IPS-15b (cell line): Measurements from ENCODE around the gene TM9SF4.

Experiments
- H3K27me3 ChIP-seq: one replicate; pipeline ENCODE4 v1.6.1; 2013; ENCODE audit warnings: low read length; ENCODE audit not compliant: control insufficient read depth, insufficient read depth
- H3K36me3 ChIP-seq: one replicate; pipeline ENCODE4 v1.6.1; 2013; ENCODE audit warnings: low read length; ENCODE audit not compliant: control insufficient read depth, insufficient read depth
- H3K4me1 ChIP-seq: one replicate; pipeline ENCODE4 v1.6.1; 2013; ENCODE audit warnings: mild to moderate bottlenecking, low read length; ENCODE audit not compliant: control insufficient read depth, insufficient read depth
- H3K4me3 ChIP-seq: one replicate; pipeline ENCODE4 v1.5.1; 2013; ENCODE audit warnings: low read depth, low read length
- H3K9ac ChIP-seq: one replicate; pipeline ENCODE4 v1.6.1; 2013; ENCODE audit warnings: low read depth, mild to moderate bottlenecking, low read length
- H3K9me3 ChIP-seq: one replicate; pipeline ENCODE4 v1.6.1; 2013; ENCODE audit warnings: mild to moderate bottlenecking, low read length; ENCODE audit not compliant: control insufficient read depth, insufficient read depth

Gene TM9SF4

DNA sequence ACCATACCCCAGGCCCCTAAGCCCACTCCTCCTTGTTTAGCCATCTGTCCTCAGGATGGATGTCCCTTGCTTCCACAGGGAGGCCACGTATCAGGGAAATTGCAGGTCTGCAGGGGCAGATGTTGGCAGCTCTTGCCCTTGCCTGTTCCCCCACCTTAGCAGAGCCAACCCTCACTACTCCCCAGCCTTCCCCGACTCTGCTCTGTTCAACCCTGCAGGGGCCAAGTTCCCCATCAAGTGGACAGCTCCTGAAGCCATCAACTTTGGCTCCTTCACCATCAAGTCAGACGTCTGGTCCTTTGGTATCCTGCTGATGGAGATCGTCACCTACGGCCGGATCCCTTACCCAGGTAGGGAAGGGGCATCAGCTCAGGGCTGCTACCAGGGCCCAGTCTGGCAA is 10.7 kb upstream of the TM9SF4 start:
- Histone ChIP-seq H3K9me3 (no peaks in the 10 kb centered on the region), H3K36me3 (no peaks in the 10 kb centered on the region), H3K9ac (no peak overlapping the region), H3K4me3 (no peak overlapping the region), H3K27me3 (peaks cover 2% of the 10 kb centered on the region), H3K4me1 (no peaks in the 10 kb centered on the region)

- Histone ChIP-seq H3K9ac (no peak overlapping the region), H3K4me3 (no peak overlapping the region), H3K27me3 (peaks cover 1% of the 10 kb centered on the region), H3K9me3 (no peaks in the 10 kb centered on the region), H3K36me3 (no peaks in the 10 kb centered on the region), H3K4me1 (peaks cover 5% of the 10 kb centered on the region)
Observed at GRCh38 chr20:32108814-32109391, 611 bp upstream of the TM9SF4 start.

DNA sequence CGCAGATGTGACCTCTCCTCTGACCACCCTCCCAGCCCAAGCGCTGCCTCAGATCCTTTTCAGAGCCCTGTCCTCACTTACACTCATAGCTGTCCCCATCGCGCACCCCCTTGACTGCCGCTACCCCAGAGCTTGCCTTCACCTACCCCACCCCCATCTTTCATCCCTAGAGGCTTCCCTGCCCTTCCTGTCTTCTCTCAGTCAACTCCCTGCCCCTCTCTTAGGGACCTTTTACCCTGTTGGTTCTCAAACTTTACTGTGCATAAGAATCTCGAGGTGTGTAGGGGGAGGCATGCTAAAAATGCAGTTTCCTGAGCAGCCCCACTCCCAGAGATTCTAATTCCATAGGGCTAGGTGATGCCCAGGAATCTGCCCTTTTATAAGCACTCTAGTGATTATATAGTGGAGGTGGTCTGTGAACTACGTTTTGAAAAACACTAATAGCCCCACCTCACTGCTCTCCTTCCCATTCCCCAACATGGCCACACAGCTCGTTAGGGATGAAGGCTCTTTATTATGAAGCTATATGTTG is 725 bp downstream of the TM9SF4 start:
- Histone ChIP-seq H3K9me3 (no peaks in the 10 kb centered on the region), H3K27me3 (no peaks in the 10 kb centered on the region), H3K9ac (peak overlapping the region; percentile 96), H3K4me1 (peaks cover 6% of the 10 kb centered on the region), H3K36me3 (no peaks in the 10 kb centered on the region), H3K4me3 (peak overlapping the region; percentile 87)

- Histone ChIP-seq H3K4me1 (peaks cover 7% of the 10 kb centered on the region), H3K36me3 (no peaks in the 10 kb centered on the region), H3K9ac (no peak overlapping the region), H3K9me3 (no peaks in the 10 kb centered on the region), H3K27me3 (no peaks in the 10 kb centered on the region), H3K4me3 (peak overlapping the region; percentile 87)
Observed at GRCh38 chr20:32110727-32111126, 1.2 kb downstream of the TM9SF4 start.

- H3K4me1 ChIP-seq, result peaks cover 7% of the 10 kb centered on the region
- H3K27me3 ChIP-seq, result no peaks in the 10 kb centered on the region
- H3K9me3 ChIP-seq, result no peaks in the 10 kb centered on the region
- no peak overlapping the region for H3K9ac ChIP-seq
- H3K4me3 ChIP-seq, result no peak overlapping the region
- H3K36me3 ChIP-seq, result no peaks in the 10 kb centered on the region
Observed at GRCh38 chr20:32111156-32111686, 1.7 kb downstream of the TM9SF4 start.

- no peak overlapping the region for H3K4me3 ChIP-seq
- H3K9me3 ChIP-seq, result no peaks in the 10 kb centered on the region
- H3K9ac ChIP-seq, result no peak overlapping the region
- H3K4me1 ChIP-seq, result peaks cover 10% of the 10 kb centered on the region
- no peaks in the 10 kb centered on the region for H3K36me3 ChIP-seq
- H3K27me3 ChIP-seq, result no peaks in the 10 kb centered on the region
Observed at GRCh38 chr20:32111753-32112152, 2.2 kb downstream of the TM9SF4 start.

DNA sequence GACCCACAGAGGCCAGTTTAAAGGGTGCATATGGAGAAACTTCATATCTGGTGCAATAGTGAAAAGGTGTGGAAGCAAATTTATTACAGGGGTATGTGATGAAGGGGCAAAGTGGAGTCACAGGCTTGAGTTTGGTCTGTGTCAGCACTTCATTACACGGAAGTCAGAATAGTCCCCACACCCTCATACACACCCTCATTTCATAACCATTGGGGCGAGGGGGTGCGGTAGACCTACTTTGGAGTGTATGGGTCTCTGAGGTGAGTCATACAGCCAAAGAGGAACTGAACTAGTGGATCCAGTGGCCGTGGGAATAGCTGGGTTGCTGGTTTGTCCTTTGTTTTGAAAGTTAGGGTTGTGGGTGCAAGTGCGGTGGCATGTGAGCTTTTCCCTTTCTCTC is 3.3 kb downstream of the TM9SF4 start:
- Histone ChIP-seq H3K36me3 (no peaks in the 10 kb centered on the region), H3K4me1 (peaks cover 13% of the 10 kb centered on the region), H3K4me3 (no peak overlapping the region), H3K9ac (no peak overlapping the region), H3K9me3 (no peaks in the 10 kb centered on the region), H3K27me3 (no peaks in the 10 kb centered on the region)

DNA sequence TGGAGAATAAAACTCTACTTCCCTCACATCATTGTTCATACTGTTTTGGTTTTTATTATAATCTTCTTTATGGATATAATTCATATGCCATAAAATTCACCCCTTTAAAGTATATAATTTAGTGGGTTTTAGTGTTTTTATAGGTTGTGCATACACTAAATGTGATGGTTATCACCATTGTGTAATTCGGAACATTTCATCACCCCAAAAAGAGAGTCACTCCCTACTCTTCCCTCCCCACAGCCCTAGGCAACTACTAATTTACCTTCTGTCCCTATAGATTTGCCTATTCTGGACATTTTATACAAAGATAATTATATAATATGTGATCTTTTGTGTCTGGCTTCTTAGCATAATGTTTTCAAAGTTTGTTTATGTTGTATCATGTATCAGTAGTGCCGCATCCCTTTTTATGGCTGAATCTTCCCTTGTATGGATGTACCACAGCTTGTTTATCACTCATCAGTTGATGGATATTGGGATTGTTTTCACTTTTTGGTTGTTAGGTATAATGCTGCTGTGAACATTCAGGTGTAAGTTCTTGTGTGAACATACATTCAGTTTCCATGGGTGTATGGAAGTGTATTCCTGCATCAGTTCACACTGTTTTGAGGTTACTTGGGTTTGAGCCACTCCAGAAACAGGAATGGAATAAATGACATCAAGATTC is 4.2 kb downstream of the TM9SF4 start:
- H3K27me3 ChIP-seq, result no peaks in the 10 kb centered on the region
- no peaks in the 10 kb centered on the region for H3K36me3 ChIP-seq
- H3K9me3 ChIP-seq, result no peaks in the 10 kb centered on the region
- H3K9ac ChIP-seq, result no peak overlapping the region
- H3K4me3 ChIP-seq, result no peak overlapping the region
- peaks cover 13% of the 10 kb centered on the region for H3K4me1 ChIP-seq

- Histone ChIP-seq H3K9ac (no peak overlapping the region), H3K4me3 (no peak overlapping the region), H3K9me3 (no peaks in the 10 kb centered on the region), H3K36me3 (no peaks in the 10 kb centered on the region), H3K27me3 (no peaks in the 10 kb centered on the region), H3K4me1 (peaks cover 13% of the 10 kb centered on the region)
Observed at GRCh38 chr20:32114305-32114960, 4.9 kb downstream of the TM9SF4 start.

DNA sequence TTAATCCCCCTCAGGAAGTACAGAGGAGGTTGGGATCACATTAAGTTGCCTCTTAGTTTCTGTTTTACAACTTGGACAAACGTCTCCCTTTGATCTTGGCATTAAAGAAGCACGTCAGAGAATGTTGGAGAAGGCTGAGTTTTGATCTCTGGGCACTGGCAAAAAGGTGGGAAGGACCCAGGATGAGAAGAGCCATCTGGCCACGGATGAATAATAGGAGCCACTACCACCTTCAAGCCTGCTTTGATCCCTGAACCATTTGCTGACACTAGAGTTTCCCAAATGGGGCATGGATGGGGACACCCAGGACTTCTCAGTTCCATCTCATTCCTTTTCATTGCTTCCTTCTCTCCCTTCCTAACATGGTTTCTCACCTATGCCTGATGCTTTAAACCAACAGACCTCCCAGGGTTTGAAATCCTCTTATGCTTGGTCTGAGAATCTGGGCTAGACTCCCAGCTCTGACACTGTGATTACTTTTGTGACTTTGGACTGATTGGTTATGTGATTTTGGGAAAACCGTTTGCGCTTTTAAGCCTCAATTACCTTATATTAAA is 5.8 kb downstream of the TM9SF4 start:
- Histone ChIP-seq H3K4me3 (no peak overlapping the region), H3K4me1 (peaks cover 13% of the 10 kb centered on the region), H3K9ac (no peak overlapping the region), H3K27me3 (no peaks in the 10 kb centered on the region), H3K9me3 (no peaks in the 10 kb centered on the region), H3K36me3 (no peaks in the 10 kb centered on the region)

- H3K9me3 ChIP-seq, result no peaks in the 10 kb centered on the region
- no peak overlapping the region for H3K9ac ChIP-seq
- no peaks in the 10 kb centered on the region for H3K36me3 ChIP-seq
- H3K27me3 ChIP-seq, result no peaks in the 10 kb centered on the region
- H3K4me1 ChIP-seq, result peaks cover 10% of the 10 kb centered on the region
- no peak overlapping the region for H3K4me3 ChIP-seq
Observed at GRCh38 chr20:32116079-32116521, 6.6 kb downstream of the TM9SF4 start.
